ENCODE data around the gene SEC24B.
"Not testable (repeated sequence)": the region's sequence is repeated elsewhere in the genome, so short reads cannot be mapped to it uniquely, and the experiment has no call there.

The SEC24B gene

DNA sequence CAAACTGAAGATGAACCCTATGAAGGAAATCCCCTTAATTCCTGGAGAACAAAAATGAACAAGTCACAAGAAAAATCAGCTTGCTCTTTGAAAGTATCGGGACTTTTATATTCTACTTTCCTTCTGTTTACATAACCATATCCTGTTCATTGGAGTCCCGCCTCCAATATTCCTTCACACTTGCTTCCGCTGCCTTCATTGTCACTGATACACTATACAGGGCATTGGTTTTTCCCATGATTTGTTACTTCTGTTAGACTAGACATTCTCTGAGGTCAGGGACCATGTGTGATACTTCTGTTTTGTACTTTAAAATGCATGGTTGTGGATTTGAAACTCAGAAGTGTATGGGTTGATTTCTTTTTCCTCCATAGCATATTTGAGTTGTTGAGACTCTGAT lies 145.2 kb downstream of the SEC24B start:
- no peak for TF ChIP-seq ZFX (IDR thresholded peaks at IDR 0.05; ENCODE audit: borderline replicate concordance)
- TF ChIP-seq, protein P1, sequence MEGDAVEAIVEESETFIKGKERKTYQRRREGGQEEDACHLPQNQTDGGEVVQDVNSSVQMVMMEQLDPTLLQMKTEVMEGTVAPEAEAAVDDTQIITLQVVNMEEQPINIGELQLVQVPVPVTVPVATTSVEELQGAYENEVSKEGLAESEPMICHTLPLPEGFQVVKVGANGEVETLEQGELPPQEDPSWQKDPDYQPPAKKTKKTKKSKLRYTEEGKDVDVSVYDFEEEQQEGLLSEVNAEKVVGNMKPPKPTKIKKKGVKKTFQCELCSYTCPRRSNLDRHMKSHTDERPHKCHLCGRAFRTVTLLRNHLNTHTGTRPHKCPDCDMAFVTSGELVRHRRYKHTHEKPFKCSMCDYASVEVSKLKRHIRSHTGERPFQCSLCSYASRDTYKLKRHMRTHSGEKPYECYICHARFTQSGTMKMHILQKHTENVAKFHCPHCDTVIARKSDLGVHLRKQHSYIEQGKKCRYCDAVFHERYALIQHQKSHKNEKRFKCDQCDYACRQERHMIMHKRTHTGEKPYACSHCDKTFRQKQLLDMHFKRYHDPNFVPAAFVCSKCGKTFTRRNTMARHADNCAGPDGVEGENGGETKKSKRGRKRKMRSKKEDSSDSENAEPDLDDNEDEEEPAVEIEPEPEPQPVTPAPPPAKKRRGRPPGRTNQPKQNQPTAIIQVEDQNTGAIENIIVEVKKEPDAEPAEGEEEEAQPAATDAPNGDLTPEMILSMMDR (IDR thresholded peaks at IDR 0.05), result no peak
- H3K27ac ChIP-seq, result no peak overlapping the region

DNA sequence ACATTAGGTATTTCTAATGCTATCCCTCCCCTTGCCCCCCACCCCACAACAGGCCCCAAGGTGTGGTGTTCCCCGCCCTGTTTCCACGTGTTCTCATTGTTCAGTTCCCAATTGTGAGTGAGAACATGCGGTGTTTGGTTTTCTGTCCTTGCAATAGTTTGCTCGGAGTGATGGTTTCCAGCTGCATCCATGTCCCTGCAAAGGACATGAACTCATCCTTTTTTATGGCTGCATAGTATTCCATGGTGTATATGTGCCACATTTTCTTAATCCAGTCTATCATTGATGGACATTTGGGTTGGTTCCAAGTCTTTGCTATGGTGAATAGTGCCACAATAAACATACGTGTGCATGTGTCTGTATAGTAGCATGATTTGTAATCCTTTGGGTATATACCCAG lies 146.4 kb downstream of the SEC24B start:
- not testable (repeated sequence) for H3K27ac ChIP-seq

DNA sequence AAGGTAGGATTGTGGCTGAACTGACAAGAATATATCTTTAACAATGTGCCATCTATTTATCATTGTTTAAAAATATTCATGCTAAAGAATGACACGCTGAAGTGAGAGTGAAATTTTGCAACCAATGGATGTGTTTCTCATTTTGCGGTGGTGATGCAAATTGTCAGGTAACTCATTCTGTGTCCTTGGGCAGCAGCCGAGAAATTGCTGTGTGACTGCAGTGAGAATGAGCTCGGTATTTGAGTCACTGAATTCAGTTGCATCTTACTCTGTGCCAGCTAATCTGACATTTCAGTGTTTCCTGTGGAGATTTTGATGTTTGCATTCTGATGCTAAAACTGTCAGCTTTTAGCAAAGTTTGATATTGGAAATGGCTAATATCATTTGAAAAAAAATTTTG lies 154.6 kb downstream of the SEC24B start:
- TF ChIP-seq, protein P1 (IDR thresholded peaks at IDR 0.05), result no peak
- no peak for TF ChIP-seq ZFX (IDR thresholded peaks at IDR 0.05; ENCODE audit: borderline replicate concordance)
- no peak overlapping the region for H3K27ac ChIP-seq

DNA sequence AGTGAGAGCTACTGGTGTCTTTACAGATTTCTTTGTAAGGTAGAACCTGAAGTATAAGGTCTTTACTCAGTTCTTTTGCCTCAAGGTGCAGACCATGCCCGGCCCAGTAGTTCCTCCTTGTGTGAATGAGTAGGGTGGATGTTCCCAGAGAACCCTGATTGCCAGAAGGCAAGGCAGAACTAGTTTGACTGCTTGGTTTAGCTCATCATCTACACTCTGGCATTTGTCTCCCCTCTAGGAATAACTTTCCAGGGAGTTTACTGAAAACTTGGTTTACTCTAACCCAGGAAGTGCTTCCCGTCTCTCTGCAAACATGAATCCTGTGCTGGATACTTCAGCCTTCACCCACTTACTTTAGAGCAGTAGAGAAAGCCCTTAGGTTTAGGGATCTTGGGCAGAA lies 155.5 kb downstream of the SEC24B start:
- no peak for TF ChIP-seq ZFX (IDR thresholded peaks at IDR 0.05; ENCODE audit: borderline replicate concordance)
- TF ChIP-seq, protein P1 (IDR thresholded peaks at IDR 0.05), result no peak
- H3K27ac ChIP-seq, result no peak overlapping the region

DNA sequence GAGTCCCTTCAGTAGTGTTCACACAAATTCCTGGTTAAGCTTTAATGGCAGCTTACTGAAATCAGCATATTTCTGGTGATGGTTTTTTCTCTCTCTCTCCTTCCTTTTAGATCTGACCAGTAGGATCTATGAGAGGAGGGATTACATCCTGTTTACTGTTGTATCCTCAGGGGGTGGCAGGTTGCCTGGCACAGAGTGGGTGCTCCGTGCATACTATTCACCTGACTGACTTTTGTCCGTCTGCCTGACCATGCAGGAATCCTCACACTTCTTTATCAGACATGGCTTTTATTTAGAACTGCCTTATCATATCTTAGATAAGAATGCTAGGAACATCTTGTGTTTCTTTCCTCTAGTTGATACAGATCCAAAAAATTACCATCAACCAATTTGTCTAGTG lies 156.0 kb downstream of the SEC24B start:
- no peak overlapping the region for H3K27ac ChIP-seq

More for the DNA sequence above, 156.0 kb downstream of the SEC24B start:
- TF ChIP-seq, protein P1 (IDR thresholded peaks at IDR 0.05), result no peak
- TF ChIP-seq ZFX (IDR thresholded peaks at IDR 0.05; ENCODE audit: borderline replicate concordance), result no peak

Measured in 22Rv1 (cell line).